ENCODE data around the gene ZDHHC8. TPM values are rescaled to one million over a fixed set of nuclear protein-coding genes. Genes with fewer than 3 reads are reported as not detected.

The ZDHHC8 gene
- total RNA-seq, 4 donors from 2014 or later: 11.8 to 27.8 (median 16.4) TPM

DNA sequence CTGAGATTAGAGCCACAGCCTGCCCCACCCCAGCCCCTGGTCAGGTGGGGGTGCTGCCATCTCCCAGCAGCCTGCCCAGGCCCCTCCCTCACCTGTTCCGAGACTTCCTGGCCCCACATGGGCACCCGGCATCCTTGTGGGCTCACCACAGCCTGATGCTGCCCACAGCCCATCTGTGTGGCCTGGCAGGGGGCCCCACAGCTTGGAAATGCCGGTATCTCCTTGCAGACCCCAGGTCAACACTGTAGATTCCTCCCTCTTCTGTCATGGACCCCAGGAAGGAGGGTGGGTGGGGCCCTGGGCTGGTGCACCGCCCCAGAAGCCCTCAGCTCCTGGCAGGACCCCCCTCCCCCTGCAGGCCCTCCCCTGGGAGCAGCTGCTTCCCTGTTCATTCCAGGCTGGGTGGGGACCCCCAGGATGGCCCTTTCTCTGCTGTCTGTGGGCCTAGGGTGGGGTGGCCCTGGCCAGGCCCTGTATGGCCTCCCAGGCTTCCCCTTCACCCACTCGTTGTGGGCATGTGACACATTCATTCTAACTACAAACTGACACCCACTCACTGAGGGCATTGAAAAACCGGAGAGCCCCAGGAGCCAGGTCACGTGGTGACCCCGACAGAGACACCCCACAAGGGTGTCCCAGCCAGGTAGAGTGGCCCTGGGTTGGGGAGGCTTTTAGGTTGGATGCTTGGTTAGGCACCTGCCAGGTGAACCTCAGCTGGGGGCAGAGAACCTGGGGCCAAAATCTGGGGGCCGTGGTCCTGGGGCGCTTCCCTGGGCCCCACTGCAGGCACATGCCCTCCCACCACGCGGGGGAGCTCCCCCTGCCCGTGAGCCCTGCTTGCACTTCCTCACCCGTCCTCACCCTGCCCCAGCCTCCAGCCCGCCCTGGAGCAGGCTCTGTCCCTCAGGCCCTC lies 63.3 kb downstream of the ZDHHC8 start:
- no peaks in the 10 kb centered on the region for H3K27me3 ChIP-seq
- H3K4me1 ChIP-seq: no peaks in the 10 kb centered on the region
- no peaks in the 10 kb centered on the region for H3K36me3 ChIP-seq
- no peaks in the 10 kb centered on the region for H3K9me3 ChIP-seq
- no peak overlapping the region for H3K4me3 ChIP-seq
- no peak for ATAC-seq
- 73 to 77% methylated on average over 3 to 5 of the region's 15 CpGs for WGBS, 2 donors (ENCODE audit: low coverage in 1 of 2)
- H3K27ac ChIP-seq: no peak overlapping the region
- TF ChIP-seq POLR2A (IDR thresholded peaks at IDR 0.05) (no peak), POLR2AphosphoS5 (IDR thresholded peaks at IDR 0.05) (no peak), EP300 (IDR thresholded peaks at IDR 0.05) (no peak)
- TF ChIP-seq, protein P1, sequence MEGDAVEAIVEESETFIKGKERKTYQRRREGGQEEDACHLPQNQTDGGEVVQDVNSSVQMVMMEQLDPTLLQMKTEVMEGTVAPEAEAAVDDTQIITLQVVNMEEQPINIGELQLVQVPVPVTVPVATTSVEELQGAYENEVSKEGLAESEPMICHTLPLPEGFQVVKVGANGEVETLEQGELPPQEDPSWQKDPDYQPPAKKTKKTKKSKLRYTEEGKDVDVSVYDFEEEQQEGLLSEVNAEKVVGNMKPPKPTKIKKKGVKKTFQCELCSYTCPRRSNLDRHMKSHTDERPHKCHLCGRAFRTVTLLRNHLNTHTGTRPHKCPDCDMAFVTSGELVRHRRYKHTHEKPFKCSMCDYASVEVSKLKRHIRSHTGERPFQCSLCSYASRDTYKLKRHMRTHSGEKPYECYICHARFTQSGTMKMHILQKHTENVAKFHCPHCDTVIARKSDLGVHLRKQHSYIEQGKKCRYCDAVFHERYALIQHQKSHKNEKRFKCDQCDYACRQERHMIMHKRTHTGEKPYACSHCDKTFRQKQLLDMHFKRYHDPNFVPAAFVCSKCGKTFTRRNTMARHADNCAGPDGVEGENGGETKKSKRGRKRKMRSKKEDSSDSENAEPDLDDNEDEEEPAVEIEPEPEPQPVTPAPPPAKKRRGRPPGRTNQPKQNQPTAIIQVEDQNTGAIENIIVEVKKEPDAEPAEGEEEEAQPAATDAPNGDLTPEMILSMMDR (IDR thresholded peaks at IDR 0.05): no peak

- no peak overlapping the region for H3K27ac ChIP-seq
- ATAC-seq: no peak
- no peak overlapping the region for H3K4me3 ChIP-seq
- no peaks in the 10 kb centered on the region for H3K36me3 ChIP-seq
- H3K4me1 ChIP-seq: no peaks in the 10 kb centered on the region
- H3K9me3 ChIP-seq: no peaks in the 10 kb centered on the region
- TF ChIP-seq EP300 (IDR thresholded peaks at IDR 0.05) (no peak), POLR2AphosphoS5 (IDR thresholded peaks at IDR 0.05) (no peak), POLR2A (IDR thresholded peaks at IDR 0.05) (no peak)
- TF ChIP-seq, protein P1 (IDR thresholded peaks at IDR 0.05): no peak
- WGBS, 2 donors (ENCODE audit: low coverage in 1 of 2): 21% methylated on average over 2 of the region's 19 CpGs; no CpG with 5 or more reads in 1 of the 2 donors
- H3K27me3 ChIP-seq: no peaks in the 10 kb centered on the region
These were observed 64.7 kb downstream of the ZDHHC8 start for GRCh38 chr22:20196094-20196842.

Small RNA genes within 50 kb of the gene (small RNA-seq; reads per million reads assigned to genes)
- 0 to 0.55 (median 0.09) reads per million in 4 donors for gene MIR6816
- gene RF00599: 0 reads per million in 4 donors

Other genes with a start within 250 kb of the ZDHHC8 start
- gene COMT, start 190.0 kb upstream of the ZDHHC8 start, total RNA-seq: 100 to 1,000 TPM; 105 to 235 (median 208) TPM
- gene TXNRD2, start 190.0 kb upstream of the ZDHHC8 start, total RNA-seq: 10 to 100 TPM; 16.7 to 33.1 (median 20.3) TPM
- gene ARVCF, start 115.0 kb upstream of the ZDHHC8 start, total RNA-seq: 10 to 100 TPM; 32.5 to 61.5 (median 39.5) TPM
- 10 to 100 TPM; 20.0 to 65.5 (median 45.8) TPM for gene TANGO2, start 110.7 kb upstream of the ZDHHC8 start, total RNA-seq
- gene DGCR8, start 51.6 kb upstream of the ZDHHC8 start, total RNA-seq: 10 to 100 TPM; 16.9 to 27.6 (median 25.5) TPM
- 100 to 1,000 TPM; 115 to 162 (median 158) TPM for gene RANBP1, start 15.7 kb upstream of the ZDHHC8 start, total RNA-seq
- gene TRMT2A, start 14.6 kb upstream of the ZDHHC8 start, total RNA-seq: 10 to 100 TPM; 24.1 to 57.0 (median 36.3) TPM
- gene CCDC188, start 19.3 kb downstream of the ZDHHC8 start, total RNA-seq: not detected
- gene RTN4R, start 136.5 kb downstream of the ZDHHC8 start, total RNA-seq: 1 to 10 TPM in 2 of 4 donors, not detected in 2; 1.3 to 2.4 TPM
- 10 to 100 TPM; 39.8 to 69.2 (median 60.4) TPM for gene DGCR6L, start 188.3 kb downstream of the ZDHHC8 start, total RNA-seq